IMR-90 (cell line): ENCODE data around the gene DYSF.

ENCODE experiments used
- CEBPB ChIP-seq: IDR thresholded peaks from 2 replicates; pipeline ENCODE4 v1.6.1; 2012; ENCODE audit warnings: low read depth, low read length, improper control_type of control experiment
- POLR2A ChIP-seq: IDR thresholded peaks from 2 replicates; pipeline ENCODE4 v1.6.1; 2012; ENCODE audit warnings: mild to moderate bottlenecking, low read depth, low read length
- RAD21 ChIP-seq: IDR thresholded peaks from 2 replicates; pipeline ENCODE4 v1.6.1; 2012; ENCODE audit warnings: low read length, improper control_type of control experiment
- SMC3 ChIP-seq: fragments of 150-350 bp; IDR thresholded peaks from 2 replicates; pipeline ENCODE4 v1.6.1; 2016; ENCODE audit warnings: low read depth, mild to moderate bottlenecking, antibody characterized with exemption, low read length, moderate library complexity
- TF ChIP-seq, protein P1 (sequence below): conservative IDR thresholded peaks from 2 replicates; pipeline ENCODE4 v1.5.1; 2012; ENCODE audit warnings: mild to moderate bottlenecking, low read depth, low read length, improper control_type of control experiment
- TF ChIP-seq, protein P2 (sequence below): fragments of 150-350 bp; IDR thresholded peaks from 2 replicates; pipeline ENCODE4 v1.6.1; 2016; ENCODE audit warnings: low read depth, mild to moderate bottlenecking, low read length, moderate library complexity, borderline replicate concordance

DNA sequence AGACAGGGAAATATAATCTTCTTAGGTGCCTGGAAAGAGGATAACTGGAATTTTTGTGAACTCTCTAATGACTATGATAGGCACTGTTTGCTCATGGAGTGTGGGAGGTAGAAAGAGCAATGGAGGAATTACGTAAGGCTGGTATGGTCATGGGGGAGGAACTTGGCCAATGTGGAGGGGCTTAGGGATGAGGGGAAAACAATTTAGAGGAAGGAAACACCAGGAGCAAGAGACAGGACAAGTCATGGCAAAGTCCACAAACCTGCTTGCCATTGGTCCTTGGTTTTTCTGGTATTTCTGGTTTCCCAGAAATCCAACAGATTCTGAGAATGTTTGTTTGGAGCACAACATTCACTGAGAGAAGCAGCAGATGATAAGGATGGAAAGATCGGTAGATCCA, 274.2 kb downstream of the DYSF start:
- TF ChIP-seq RAD21 (no peak), POLR2A (no peak), SMC3 (no peak), CEBPB (no peak)
- TF ChIP-seq, protein P1, sequence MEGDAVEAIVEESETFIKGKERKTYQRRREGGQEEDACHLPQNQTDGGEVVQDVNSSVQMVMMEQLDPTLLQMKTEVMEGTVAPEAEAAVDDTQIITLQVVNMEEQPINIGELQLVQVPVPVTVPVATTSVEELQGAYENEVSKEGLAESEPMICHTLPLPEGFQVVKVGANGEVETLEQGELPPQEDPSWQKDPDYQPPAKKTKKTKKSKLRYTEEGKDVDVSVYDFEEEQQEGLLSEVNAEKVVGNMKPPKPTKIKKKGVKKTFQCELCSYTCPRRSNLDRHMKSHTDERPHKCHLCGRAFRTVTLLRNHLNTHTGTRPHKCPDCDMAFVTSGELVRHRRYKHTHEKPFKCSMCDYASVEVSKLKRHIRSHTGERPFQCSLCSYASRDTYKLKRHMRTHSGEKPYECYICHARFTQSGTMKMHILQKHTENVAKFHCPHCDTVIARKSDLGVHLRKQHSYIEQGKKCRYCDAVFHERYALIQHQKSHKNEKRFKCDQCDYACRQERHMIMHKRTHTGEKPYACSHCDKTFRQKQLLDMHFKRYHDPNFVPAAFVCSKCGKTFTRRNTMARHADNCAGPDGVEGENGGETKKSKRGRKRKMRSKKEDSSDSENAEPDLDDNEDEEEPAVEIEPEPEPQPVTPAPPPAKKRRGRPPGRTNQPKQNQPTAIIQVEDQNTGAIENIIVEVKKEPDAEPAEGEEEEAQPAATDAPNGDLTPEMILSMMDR, result no peak
- TF ChIP-seq, protein P2, sequence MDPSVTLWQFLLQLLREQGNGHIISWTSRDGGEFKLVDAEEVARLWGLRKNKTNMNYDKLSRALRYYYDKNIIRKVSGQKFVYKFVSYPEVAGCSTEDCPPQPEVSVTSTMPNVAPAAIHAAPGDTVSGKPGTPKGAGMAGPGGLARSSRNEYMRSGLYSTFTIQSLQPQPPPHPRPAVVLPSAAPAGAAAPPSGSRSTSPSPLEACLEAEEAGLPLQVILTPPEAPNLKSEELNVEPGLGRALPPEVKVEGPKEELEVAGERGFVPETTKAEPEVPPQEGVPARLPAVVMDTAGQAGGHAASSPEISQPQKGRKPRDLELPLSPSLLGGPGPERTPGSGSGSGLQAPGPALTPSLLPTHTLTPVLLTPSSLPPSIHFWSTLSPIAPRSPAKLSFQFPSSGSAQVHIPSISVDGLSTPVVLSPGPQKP, result no peak
